Osteoblast (primary cell): ENCODE measurements around the gene NDUFV3. TPM values are rescaled to one million over a fixed set of nuclear protein-coding genes. Genes with fewer than 3 reads are reported as not detected.
A peak's percentile ranks its signal among the peaks of the same experiment; 100 is the strongest.

Experiments used
- DNase-seq: peaks from one replicate; pipeline ENCODE4 v3.0.0; 2011; ENCODE audit warnings: low spot score, mixed read lengths; ENCODE audit not compliant: insufficient read length; ENCODE audit errors: missing footprints
- H2AFZ ChIP-seq: 2 replicates; pipeline ENCODE4 v1.6.0; 2011; ENCODE audit warnings: mild to moderate bottlenecking, low read length
- H3K27ac ChIP-seq: 2 replicates; pipeline ENCODE4 v1.5.1; 2011; ENCODE audit warnings: mild to moderate bottlenecking, low read depth, low read length, moderate library complexity
- H3K27me3 ChIP-seq: 2 replicates; pipeline ENCODE4 v1.6.0; 2012; ENCODE audit warnings: mild to moderate bottlenecking, control low read depth, inconsistent platforms, low read length, moderate library complexity; ENCODE audit not compliant: insufficient read depth
- H3K36me3 ChIP-seq: 2 replicates; pipeline ENCODE4 v1.5.1; 2011; ENCODE audit warnings: mild to moderate bottlenecking, low read length, control low read depth, moderate library complexity; ENCODE audit not compliant: insufficient read depth
- H3K4me1 ChIP-seq: 2 replicates; pipeline ENCODE4 v1.5.1; 2011; ENCODE audit warnings: mild to moderate bottlenecking, low read length, control low read depth, moderate library complexity; ENCODE audit not compliant: insufficient read depth
- H3K4me2 ChIP-seq: 2 replicates; pipeline ENCODE4 v1.6.0; 2011; ENCODE audit warnings: mild to moderate bottlenecking, low read length; ENCODE audit not compliant: insufficient read depth
- H3K4me3 ChIP-seq: fragments of 200-600 bp; sonication (generic); 3 replicates; pipeline ENCODE4 v1.5.1; 2012; ENCODE audit warnings: mild to moderate bottlenecking, low read length, inconsistent platforms; ENCODE audit not compliant: insufficient read depth
- H3K79me2 ChIP-seq: 2 replicates; pipeline ENCODE4 v1.6.0; 2012; ENCODE audit warnings: mild to moderate bottlenecking, low read length, control low read depth, inconsistent platforms; ENCODE audit not compliant: insufficient read depth
- H3K9me3 ChIP-seq: 2 replicates; pipeline ENCODE4 v1.5.1; 2011; ENCODE audit warnings: low read depth, low read length, control low read depth
- H4K20me1 ChIP-seq: 2 replicates; pipeline ENCODE4 v1.6.0; 2012; ENCODE audit warnings: mild to moderate bottlenecking, low read length, control low read depth; ENCODE audit not compliant: insufficient read depth
- total RNA-seq: library from RNA; depleted of rRNA; stranded (reverse); fragments of >200 nt; gene quantifications from 2 replicates; pipeline ENCODE4 v1.2.3, GENCODE V29; 2012
- TF ChIP-seq, protein P1 (sequence below): IDR thresholded peaks from 2 replicates; pipeline ENCODE4 v1.5.1; 2011; ENCODE audit warnings: mild to moderate bottlenecking, low read depth, low read length, moderate library complexity; ENCODE audit errors: extremely low read depth

The NDUFV3 gene
- total RNA-seq, 1 donor = 66.2 TPM

DNA sequence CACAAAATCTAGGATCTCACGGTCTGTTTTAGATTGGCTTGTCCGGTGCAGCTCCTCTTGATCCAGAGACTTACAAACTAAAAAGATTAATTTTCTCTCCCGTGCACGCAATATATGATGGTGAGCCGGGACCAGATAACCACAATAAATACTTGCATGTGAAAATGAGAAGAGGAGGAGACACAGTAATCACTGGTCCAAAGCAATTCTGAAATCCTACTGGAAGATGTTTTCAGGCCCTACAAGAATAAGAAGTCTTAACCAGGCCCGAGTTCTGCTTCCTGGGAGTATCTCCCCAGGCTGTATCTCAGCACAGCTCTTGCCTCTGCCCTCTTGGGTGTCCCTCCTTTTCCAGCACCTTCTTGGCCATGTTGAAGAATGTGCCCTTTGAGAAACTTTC lies 12.8 kb upstream of the NDUFV3 start:
- Histone ChIP-seq H3K4me3 (peak overlapping the region; percentile 85), H3K4me1 (peaks cover 14% of the 10 kb centered on the region), H3K27ac (peak overlapping the region; percentile 73), H3K79me2 (peaks cover 46% of the 10 kb centered on the region), H3K27me3 (no peaks in the 10 kb centered on the region), H3K4me2 (peak overlapping the region; percentile 100), H3K9me3 (no peaks in the 10 kb centered on the region), H3K36me3 (peaks cover 12% of the 10 kb centered on the region), H2AFZ (peak overlapping the region; percentile 96), H4K20me1 (peaks cover 8% of the 10 kb centered on the region)
- TF ChIP-seq, protein P1, sequence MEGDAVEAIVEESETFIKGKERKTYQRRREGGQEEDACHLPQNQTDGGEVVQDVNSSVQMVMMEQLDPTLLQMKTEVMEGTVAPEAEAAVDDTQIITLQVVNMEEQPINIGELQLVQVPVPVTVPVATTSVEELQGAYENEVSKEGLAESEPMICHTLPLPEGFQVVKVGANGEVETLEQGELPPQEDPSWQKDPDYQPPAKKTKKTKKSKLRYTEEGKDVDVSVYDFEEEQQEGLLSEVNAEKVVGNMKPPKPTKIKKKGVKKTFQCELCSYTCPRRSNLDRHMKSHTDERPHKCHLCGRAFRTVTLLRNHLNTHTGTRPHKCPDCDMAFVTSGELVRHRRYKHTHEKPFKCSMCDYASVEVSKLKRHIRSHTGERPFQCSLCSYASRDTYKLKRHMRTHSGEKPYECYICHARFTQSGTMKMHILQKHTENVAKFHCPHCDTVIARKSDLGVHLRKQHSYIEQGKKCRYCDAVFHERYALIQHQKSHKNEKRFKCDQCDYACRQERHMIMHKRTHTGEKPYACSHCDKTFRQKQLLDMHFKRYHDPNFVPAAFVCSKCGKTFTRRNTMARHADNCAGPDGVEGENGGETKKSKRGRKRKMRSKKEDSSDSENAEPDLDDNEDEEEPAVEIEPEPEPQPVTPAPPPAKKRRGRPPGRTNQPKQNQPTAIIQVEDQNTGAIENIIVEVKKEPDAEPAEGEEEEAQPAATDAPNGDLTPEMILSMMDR = no peak
- no peak for DNase-seq

DNA sequence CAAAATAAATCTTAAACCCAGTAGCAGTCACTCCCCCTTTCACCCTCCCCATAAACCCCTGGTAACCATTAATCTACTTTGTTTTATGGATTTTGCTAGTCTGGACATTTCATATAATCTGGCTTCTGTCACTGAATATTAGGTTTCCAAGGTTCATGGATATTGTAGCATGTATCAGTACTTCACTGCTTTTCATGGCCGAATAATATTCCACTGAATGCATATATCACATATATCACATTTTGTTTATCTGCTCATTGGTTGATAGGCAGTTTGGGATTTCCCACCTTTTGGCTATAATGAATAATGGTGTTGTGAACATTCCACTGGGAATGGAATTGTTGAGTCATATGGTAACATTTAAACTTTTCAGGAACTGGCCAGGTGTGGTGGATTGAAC lies 9.2 kb upstream of the NDUFV3 start:
- H3K27ac ChIP-seq = no peak overlapping the region
- DNase-seq = no peak
- H3K4me1 ChIP-seq = peaks cover 7% of the 10 kb centered on the region
- no peaks in the 10 kb centered on the region for H3K9me3 ChIP-seq
- no peaks in the 10 kb centered on the region for H3K36me3 ChIP-seq
- no peak overlapping the region for H3K4me3 ChIP-seq
- TF ChIP-seq, protein P1 = no peak
- H3K79me2 ChIP-seq = peaks cover 15% of the 10 kb centered on the region
- no peaks in the 10 kb centered on the region for H4K20me1 ChIP-seq
- no peaks in the 10 kb centered on the region for H3K27me3 ChIP-seq
- H3K4me2 ChIP-seq = no peak overlapping the region
- H2AFZ ChIP-seq = no peak overlapping the region

- DNase-seq = no peak
- Histone ChIP-seq H3K9me3 (no peaks in the 10 kb centered on the region), H3K79me2 (no peaks in the 10 kb centered on the region), H3K36me3 (no peaks in the 10 kb centered on the region), H3K4me3 (no peak overlapping the region), H4K20me1 (no peaks in the 10 kb centered on the region), H2AFZ (no peak overlapping the region), H3K27ac (no peak overlapping the region), H3K4me2 (no peak overlapping the region), H3K4me1 (peaks cover 8% of the 10 kb centered on the region), H3K27me3 (no peaks in the 10 kb centered on the region)
- TF ChIP-seq, protein P1 = no peak
Measured at GRCh38 chr21:42887326-42887725, 5.8 kb upstream of the NDUFV3 start.

DNA sequence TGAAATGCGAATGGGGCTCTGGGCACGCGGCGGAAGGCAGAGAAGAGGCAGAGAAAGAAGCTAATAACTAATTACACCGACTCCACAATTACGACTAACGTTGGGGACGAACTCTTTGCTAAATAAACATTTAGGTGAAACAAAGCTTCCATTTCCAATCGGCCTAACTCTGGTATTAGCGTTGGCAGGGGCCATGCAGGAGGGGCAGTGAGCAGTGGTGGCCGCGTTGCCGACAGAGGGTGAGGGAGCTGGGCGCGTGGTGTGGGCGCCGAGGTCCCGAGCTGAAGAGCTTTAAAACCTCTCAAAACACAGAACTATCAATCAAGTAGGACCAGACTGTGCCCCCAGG lies 553 bp upstream of the NDUFV3 start:
- TF ChIP-seq, protein P1 = no peak
- Histone ChIP-seq H4K20me1 (peaks cover 18% of the 10 kb centered on the region), H2AFZ (peak overlapping the region; percentile 93), H3K9me3 (no peaks in the 10 kb centered on the region), H3K4me3 (peak overlapping the region; percentile 99), H3K79me2 (peaks cover 30% of the 10 kb centered on the region), H3K36me3 (peaks cover 20% of the 10 kb centered on the region), H3K4me1 (peaks cover 16% of the 10 kb centered on the region), H3K27me3 (no peaks in the 10 kb centered on the region), H3K4me2 (peak overlapping the region; percentile 87), H3K27ac (peak overlapping the region; percentile 82)
- no peak for DNase-seq
